HG03095 (cell line): Measurements from ENCODE around the gene AP3S1.
"Not testable (repeated sequence)": the region's sequence is repeated elsewhere in the genome, so short reads cannot be mapped to it uniquely, and the experiment has no call there.

Experiments
- ATAC-seq: cut with Tn5 transposase; IDR thresholded peaks from one replicate; pipeline ENCODE4 v1.9.1; 2021; ENCODE audit warnings: moderate library complexity; ENCODE audit not compliant: unreplicated experiment

The AP3S1 gene

DNA sequence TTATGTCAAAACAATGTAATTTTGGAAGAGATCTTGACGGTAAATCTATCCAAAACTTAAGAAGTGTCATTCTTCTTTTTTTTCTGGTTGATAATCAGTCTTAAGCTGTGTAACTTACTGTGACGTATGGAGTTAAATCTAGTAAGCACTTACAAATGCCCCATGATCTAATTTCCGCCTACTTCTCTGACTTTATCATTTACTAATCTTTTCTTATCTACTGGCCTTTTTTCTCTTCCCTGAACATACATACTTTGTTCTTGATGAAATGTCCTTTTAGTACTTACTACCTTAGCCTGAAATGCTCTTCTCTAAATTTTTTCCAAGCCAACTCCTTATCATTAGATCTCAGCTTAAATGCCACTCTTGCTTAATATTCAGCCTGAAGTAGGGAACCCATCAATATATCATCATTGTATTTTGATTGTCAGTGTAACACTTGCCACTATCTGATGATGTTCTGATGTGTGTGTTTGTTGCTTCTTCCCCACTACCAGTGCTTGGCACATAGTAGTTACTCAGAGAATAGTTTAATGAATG lies 27.6 kb downstream of the AP3S1 start:
- ATAC-seq: no peak

DNA sequence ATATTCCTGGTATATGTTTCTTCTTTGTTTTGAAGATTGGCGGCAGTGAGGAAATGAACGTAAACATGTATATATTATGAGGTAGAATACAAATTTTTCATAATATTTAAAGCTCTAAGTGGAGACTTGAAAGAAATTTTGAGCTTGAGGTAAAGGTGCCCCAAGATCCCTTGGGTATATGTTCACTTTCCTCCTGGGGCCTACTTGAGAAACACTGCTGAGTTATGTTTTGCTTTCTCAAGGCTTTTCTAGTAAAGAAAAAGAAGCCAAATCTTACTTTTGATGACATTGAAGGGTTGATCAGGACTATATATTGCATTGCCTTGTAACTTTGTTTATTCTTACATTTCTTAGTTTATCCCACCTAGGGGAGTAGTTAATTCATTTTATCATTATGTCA lies 30.7 kb downstream of the AP3S1 start:
- ATAC-seq: no peak

GRCh38 chr5:115873392-115873791 lies 31.7 kb downstream of the AP3S1 start:
- no peak for ATAC-seq

GRCh38 chr5:115875447-115875846 lies 33.7 kb downstream of the AP3S1 start:
- no peak for ATAC-seq

GRCh38 chr5:115877342-115877741 lies 35.6 kb downstream of the AP3S1 start:
- ATAC-seq: not testable (repeated sequence)

GRCh38 chr5:115882434-115882833 lies 40.7 kb downstream of the AP3S1 start:
- ATAC-seq: not testable (repeated sequence)

- ATAC-seq: no peak
Observed at GRCh38 chr5:115884704-115885103, 43.0 kb downstream of the AP3S1 start.

- ATAC-seq: not testable (repeated sequence)
Observed at GRCh38 chr5:115885208-115885607, 43.5 kb downstream of the AP3S1 start.

DNA sequence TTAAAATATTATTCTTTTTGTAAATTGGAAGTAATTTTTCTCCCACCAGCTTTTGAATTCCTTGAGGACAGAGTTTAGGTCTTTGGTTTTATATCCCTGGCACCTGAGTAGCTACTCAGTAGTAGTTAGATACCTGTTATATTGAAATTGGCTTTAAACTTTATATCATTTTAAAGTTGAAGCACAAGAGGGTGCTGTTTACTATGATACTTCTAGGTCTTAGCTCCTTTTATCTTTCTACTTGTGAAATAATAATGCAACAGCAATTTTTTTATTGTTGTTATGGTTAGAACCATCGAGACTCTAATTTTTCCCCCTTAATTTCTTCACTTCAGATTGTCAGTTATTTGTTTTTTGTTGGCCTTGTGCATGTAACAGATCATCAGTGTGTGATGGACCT lies 46.3 kb downstream of the AP3S1 start:
- no peak for ATAC-seq

DNA sequence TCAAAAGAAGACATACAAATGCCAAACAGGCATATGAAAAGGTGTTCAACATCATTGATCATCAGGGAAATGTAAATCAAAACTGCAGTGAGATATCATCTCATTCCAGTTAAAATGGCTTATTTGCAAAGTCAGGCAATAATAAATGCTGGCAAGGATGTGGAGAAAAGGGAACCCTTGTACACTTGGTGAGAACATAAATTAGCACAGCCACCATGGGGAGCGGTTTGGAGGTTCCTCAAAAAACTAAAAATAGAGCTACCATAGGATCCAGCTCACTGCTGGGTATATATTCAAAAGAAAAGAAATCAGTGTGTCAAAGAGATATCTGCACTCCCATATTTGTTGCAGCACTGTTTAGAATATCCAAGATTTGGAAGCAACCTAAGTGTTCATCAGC lies 50.3 kb downstream of the AP3S1 start:
- ATAC-seq: no peak

GRCh38 chr5:115894342-115894741 lies 52.6 kb downstream of the AP3S1 start:
- ATAC-seq: no peak

- no peak for ATAC-seq
Observed at GRCh38 chr5:115895821-115896220, 54.1 kb downstream of the AP3S1 start.

DNA sequence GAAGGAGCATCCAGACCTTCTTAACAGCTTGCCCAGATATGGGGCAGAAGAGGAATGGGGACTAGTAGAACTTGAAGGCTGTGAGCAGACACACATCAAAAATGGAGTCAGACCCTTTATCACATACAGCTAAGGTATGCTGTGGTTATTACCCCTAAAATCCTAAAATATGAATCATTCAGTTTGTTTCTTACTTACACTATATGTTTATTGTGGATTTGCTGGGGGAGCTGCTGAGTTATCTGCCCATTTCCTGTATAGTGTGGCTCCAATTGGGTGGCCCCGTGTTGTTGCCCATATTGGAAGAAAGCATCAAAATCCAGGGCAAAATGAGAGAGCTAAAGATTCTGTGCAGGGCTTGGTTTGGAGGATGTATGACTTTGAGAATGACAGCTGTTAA lies 56.9 kb downstream of the AP3S1 start:
- ATAC-seq: no peak

DNA sequence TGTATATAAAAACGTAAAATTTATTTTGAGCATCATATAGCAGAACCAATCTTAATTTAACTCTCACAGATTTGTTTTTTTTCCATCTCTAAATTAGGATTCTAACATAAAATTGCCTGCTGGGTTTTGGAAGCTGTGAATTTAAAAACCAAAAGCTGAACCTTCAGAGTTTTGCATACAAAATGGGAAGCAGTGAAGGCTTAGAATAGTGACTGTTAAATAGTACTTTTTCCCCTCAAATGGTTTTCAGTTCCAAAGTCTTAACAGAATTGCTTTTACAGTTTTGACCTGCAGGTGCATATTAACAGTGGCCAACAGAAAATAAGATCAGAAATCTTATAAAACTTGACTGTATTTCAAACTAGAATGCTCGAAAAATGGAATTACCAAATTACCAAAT lies 65.4 kb downstream of the AP3S1 start:
- no peak for ATAC-seq

- not testable (repeated sequence) for ATAC-seq
Observed at GRCh38 chr5:115913623-115914400, 72.1 kb downstream of the AP3S1 start.

- ATAC-seq: no peak
Observed at GRCh38 chr5:115920171-115920725, 78.5 kb downstream of the AP3S1 start.

GRCh38 chr5:115928578-115929407 lies 87.1 kb downstream of the AP3S1 start:
- not testable (repeated sequence) for ATAC-seq

DNA sequence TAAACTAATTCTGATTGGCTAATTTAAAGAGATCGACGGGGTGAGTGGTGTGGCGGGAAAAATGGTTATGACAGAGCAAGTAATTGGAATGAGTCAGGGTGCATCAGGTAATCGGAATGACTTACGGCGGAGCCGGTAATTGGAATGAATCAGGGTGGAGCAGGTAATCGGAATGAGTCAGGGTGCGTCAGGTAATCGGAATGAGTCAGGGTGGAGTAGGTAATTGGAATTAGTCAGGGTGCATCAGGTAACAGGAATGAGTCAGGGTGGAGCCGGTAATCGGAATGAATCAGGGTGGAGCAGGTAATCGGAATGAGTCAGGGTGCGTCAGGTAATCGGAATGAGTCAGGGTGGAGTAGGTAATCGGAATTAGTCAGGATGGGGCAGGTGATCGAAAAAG lies 88.4 kb downstream of the AP3S1 start:
- ATAC-seq: not testable (repeated sequence)

DNA sequence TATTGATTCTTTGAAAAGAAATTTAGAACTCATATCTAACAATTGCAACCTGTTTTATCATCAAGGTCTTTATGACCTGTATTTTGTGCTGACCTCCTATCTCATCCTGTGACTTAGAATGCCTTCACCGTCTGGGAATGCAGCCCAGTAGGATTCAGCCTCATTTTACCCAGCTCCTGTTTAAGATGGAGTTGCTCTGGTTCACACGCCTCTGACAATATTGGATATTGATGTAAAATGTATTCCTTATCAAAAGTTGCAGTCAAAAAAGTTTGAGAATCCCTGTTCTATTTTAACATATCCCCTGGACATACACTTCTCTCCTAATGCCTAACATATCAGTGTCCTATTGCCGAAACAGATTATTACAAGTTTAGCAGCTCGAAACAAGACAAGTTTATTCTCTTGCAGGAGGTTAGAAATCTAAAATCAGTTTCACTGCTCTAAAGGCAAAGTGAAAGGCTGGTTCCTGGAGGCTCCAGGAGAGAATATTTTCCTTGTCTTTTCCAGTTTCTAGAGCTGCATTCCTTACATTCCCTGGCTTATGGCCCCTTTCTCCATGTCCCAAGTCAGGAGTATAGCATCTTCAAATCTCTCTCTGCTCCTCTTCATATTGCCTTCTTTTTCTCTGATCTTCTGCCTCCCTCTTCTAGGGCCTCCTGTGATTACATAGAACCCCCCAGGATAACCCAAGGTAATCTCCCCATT lies 89.0 kb downstream of the AP3S1 start:
- no peak for ATAC-seq

DNA sequence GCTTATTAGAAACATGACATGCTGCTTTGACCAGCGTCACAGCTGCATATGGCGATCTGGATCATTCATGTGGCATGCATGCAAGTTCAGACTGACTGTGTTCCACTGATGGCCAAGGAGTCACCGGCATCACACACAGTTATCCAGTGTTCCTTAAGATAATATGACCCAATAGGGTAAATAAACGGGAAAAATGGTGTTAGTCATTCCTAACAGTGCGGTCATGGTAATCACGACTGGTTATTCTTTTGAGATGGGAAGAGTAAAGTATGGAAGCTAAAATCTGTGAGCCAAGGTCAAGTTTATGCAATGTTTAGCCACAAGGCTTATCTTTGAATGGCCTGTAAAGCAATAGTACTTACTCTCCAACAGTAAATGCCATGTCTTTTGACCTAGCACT lies 91.3 kb downstream of the AP3S1 start:
- no peak for ATAC-seq

GRCh38 chr5:115934388-115934974 lies 92.7 kb downstream of the AP3S1 start:
- ATAC-seq: no peak
